Parathyroid adenoma (tissue), 2 donors: ENCODE results near the gene AP1G1.

ENCODE experiments used
- H2AFZ ChIP-seq: fragments of 300-600 bp; sonication (generic); one replicate; pipeline ENCODE4 v1.7.0; 2017; ENCODE audit warnings: antibody characterized with exemption, mild to moderate bottlenecking
- H3K27ac ChIP-seq: fragments of 300-600 bp; sonication (generic); one replicate; pipeline ENCODE4 v1.7.0; 2017
- H3K27me3 ChIP-seq: fragments of 300-600 bp; sonication (generic); one replicate; pipeline ENCODE4 v1.7.0; 2017; ENCODE audit warnings: low read length; ENCODE audit not compliant: control insufficient read depth, insufficient read depth
- H3K36me3 ChIP-seq: fragments of 300-600 bp; sonication (generic); one replicate; pipeline ENCODE4 v1.7.0; 2017; ENCODE audit warnings: low read length; ENCODE audit not compliant: control insufficient read depth, insufficient read depth
- H3K4me1 ChIP-seq: fragments of 300-600 bp; sonication (generic); one replicate; pipeline ENCODE4 v1.7.0; 2017; ENCODE audit warnings: control low read depth
- H3K4me2 ChIP-seq: fragments of 300-600 bp; sonication (generic); one replicate; pipeline ENCODE4 v1.7.0; 2017; ENCODE audit warnings: low read length
- H3K4me3 ChIP-seq: fragments of 300-600 bp; sonication (generic); one replicate; pipeline ENCODE4 v1.7.0; 2017; ENCODE audit warnings: low read depth, low read length
- H3K79me2 ChIP-seq: fragments of 300-600 bp; sonication (generic); one replicate; pipeline ENCODE4 v1.7.0; 2017; ENCODE audit warnings: control low read depth
- H3K9ac ChIP-seq: fragments of 300-600 bp; sonication (generic); one replicate; pipeline ENCODE4 v1.7.0; 2017; ENCODE audit warnings: mild to moderate bottlenecking
- H3K9me3 ChIP-seq: fragments of 300-600 bp; sonication (generic); one replicate; pipeline ENCODE4 v1.7.0; 2017; ENCODE audit warnings: low read length; ENCODE audit not compliant: control insufficient read depth
- CTCF ChIP-seq: fragments of 300-600 bp; sonication (generic); IDR thresholded peaks from one replicate; pipeline ENCODE4 v1.7.0; 2017; ENCODE audit warnings: antibody characterized with exemption, mild to moderate bottlenecking
- donor health status: primary hyperparathyroidism.

The AP1G1 gene

GRCh38 chr16:71852561-71852960, 43.9 kb upstream of the AP1G1 start:
- Histone ChIP-seq H3K36me3 (no peaks in the 10 kb centered on the region), H3K27ac (no peak overlapping the region)

GRCh38 chr16:71852158-71852557, 43.5 kb upstream of the AP1G1 start:
- Histone ChIP-seq H3K4me2 (no peak overlapping the region), H3K36me3 (no peaks in the 10 kb centered on the region), H3K79me2 (peaks cover 40% of the 10 kb centered on the region), H3K9ac (no peak overlapping the region), H3K4me3 (no peak overlapping the region), H3K4me1 (no peaks in the 10 kb centered on the region), H3K27me3 (no peaks in the 10 kb centered on the region), H3K27ac (no peak overlapping the region), H3K9me3 (no peaks in the 10 kb centered on the region), H2AFZ (no peak overlapping the region)
- no peak for TF ChIP-seq CTCF

More at GRCh38 chr16:71852561-71852960, 43.9 kb upstream of the AP1G1 start:
- H3K4me2 ChIP-seq: no peak overlapping the region
- H3K4me3 ChIP-seq: no peak overlapping the region
- no peak for TF ChIP-seq CTCF
- H3K79me2 ChIP-seq: peaks cover 40% of the 10 kb centered on the region
- H3K9ac ChIP-seq: no peak overlapping the region
- no peaks in the 10 kb centered on the region for H3K4me1 ChIP-seq
- no peaks in the 10 kb centered on the region for H3K9me3 ChIP-seq
- no peaks in the 10 kb centered on the region for H3K27me3 ChIP-seq
- H2AFZ ChIP-seq: no peak overlapping the region

- Histone ChIP-seq H3K4me2 (no peak overlapping the region), H3K9ac (no peak overlapping the region), H3K9me3 (no peaks in the 10 kb centered on the region), H2AFZ (no peak overlapping the region), H3K4me1 (no peaks in the 10 kb centered on the region), H3K79me2 (peaks cover 43% of the 10 kb centered on the region), H3K27ac (no peak overlapping the region), H3K4me3 (no peak overlapping the region), H3K27me3 (no peaks in the 10 kb centered on the region), H3K36me3 (no peaks in the 10 kb centered on the region)
- TF ChIP-seq CTCF: no peak
Observed at GRCh38 chr16:71851746-71852145, 43.1 kb upstream of the AP1G1 start.

- H3K9me3 ChIP-seq: no peaks in the 10 kb centered on the region
- TF ChIP-seq CTCF: no peak
- no peak overlapping the region for H2AFZ ChIP-seq
- H3K4me2 ChIP-seq: no peak overlapping the region
- no peak overlapping the region for H3K9ac ChIP-seq
- H3K36me3 ChIP-seq: no peaks in the 10 kb centered on the region
- no peaks in the 10 kb centered on the region for H3K27me3 ChIP-seq
- no peaks in the 10 kb centered on the region for H3K4me1 ChIP-seq
- no peak overlapping the region for H3K4me3 ChIP-seq
- H3K27ac ChIP-seq: no peak overlapping the region
- H3K79me2 ChIP-seq: peaks cover 39% of the 10 kb centered on the region
Observed at GRCh38 chr16:71848622-71849021, 40.0 kb upstream of the AP1G1 start.

DNA sequence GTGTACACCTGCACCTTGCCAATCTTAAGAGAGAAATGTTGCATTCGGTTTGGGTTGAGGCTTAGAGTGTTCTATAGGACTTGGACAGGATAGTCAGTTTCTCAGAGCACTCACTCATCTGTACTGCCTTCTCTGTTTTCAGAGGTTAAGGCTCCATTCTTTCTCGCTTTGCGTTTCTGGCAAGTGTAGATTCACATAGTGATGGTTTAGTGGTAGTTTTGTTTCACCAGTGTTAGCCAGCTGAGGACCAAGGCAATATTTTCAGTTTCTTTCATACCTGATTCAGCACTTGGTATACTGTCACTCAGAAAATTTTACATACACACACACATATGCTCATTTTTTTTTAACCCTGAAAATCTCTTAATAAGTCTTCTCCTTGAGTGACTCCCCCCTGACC, 38.5 kb upstream of the AP1G1 start:
- Histone ChIP-seq H3K4me1 (peaks cover 3% of the 10 kb centered on the region), H3K36me3 (no peaks in the 10 kb centered on the region), H3K27me3 (no peaks in the 10 kb centered on the region), H3K79me2 (peaks cover 27% of the 10 kb centered on the region), H3K9me3 (no peaks in the 10 kb centered on the region), H2AFZ (no peak overlapping the region), H3K9ac (no peak overlapping the region), H3K27ac (no peak overlapping the region), H3K4me2 (peak overlapping the region; percentile 69), H3K4me3 (peak overlapping the region; percentile 90)
- no peak for TF ChIP-seq CTCF
